Left renal pelvis (tissue), 4 donors: ENCODE results near the gene IL15RA. TPM values are rescaled to one million over a fixed set of nuclear protein-coding genes. Genes with fewer than 3 reads are reported as not detected.

ENCODE experiments used
- DNase-seq, 4 donors: peaks; one replicate each; pipeline ENCODE4 v3.0.0-alpha.2; 2013; ENCODE audit warnings: low read depth in 4 of 4, low spot score in 3 of 4
- polyA plus RNA-seq, 4 donors: library from polyadenylated mRNA; unstranded; fragments of 120-200 nt; gene quantifications; one replicate each; pipeline ENCODE4 v1.2.1, GENCODE V29; 2013; ENCODE audit not compliant: insufficient read length in 4 of 4

Gene IL15RA
- polyA plus RNA-seq, result 1 to 10 TPM in 3 of 4 donors, under 1 TPM in 1; 0.71 to 2.9 (median 2.1) TPM

- peak in 1 of 4 donors; percentile 45 for DNase-seq
Measured at GRCh38 chr10:5977471-5978229, at the start of gene IL15RA. IL15RA (minus strand) TSS chr10:5977543; CDS start chr10:5977492, 51 bp downstream.

GRCh38 chr10:6025683-6026255, 48.4 kb upstream of the IL15RA start:
- no peak for DNase-seq

- DNase-seq, result no peak
Measured at GRCh38 chr10:6024334-6024682, 47.0 kb upstream of the IL15RA start.

- DNase-seq, result no peak
Measured at GRCh38 chr10:6023661-6024333, 46.5 kb upstream of the IL15RA start.

GRCh38 chr10:6022660-6023059, 45.3 kb upstream of the IL15RA start:
- no peak for DNase-seq

GRCh38 chr10:6020826-6021225, 43.5 kb upstream of the IL15RA start:
- DNase-seq, result no peak

GRCh38 chr10:6019796-6020195, 42.5 kb upstream of the IL15RA start:
- DNase-seq, result no peak

GRCh38 chr10:6019010-6019782, 41.9 kb upstream of the IL15RA start:
- no peak for DNase-seq

GRCh38 chr10:6018422-6018821, 41.1 kb upstream of the IL15RA start:
- no peak for DNase-seq

GRCh38 chr10:6017781-6018354, 40.5 kb upstream of the IL15RA start:
- no peak for DNase-seq

- DNase-seq, result peak in 2 of 4 donors; percentile 12 to 15
Measured at GRCh38 chr10:6014241-6014761, 37.0 kb upstream of the IL15RA start.

GRCh38 chr10:6013413-6014192, 36.3 kb upstream of the IL15RA start:
- no peak for DNase-seq

GRCh38 chr10:6012121-6012905, 35.0 kb upstream of the IL15RA start:
- DNase-seq, result no peak

- no peak for DNase-seq
Measured at GRCh38 chr10:6011558-6011957, 34.2 kb upstream of the IL15RA start.

- DNase-seq, result no peak
Measured at GRCh38 chr10:6010569-6010968, 33.2 kb upstream of the IL15RA start.

GRCh38 chr10:6009961-6010360, 32.6 kb upstream of the IL15RA start:
- no peak for DNase-seq

- no peak for DNase-seq
Measured at GRCh38 chr10:6009150-6009549, 31.8 kb upstream of the IL15RA start.

GRCh38 chr10:6008497-6009142, 31.3 kb upstream of the IL15RA start:
- no peak for DNase-seq
